Peyer's patch (tissue), 4 donors: ENCODE results near the gene TEAD1.

Source experiments
- CTCF ChIP-seq, 6 experiments: fragments of 450-650 bp in 4 of 6; fragments of 200-600 bp in 2 of 6; sonication (generic) in 1 of 6; IDR thresholded peaks; one replicate each; pipeline ENCODE4 v1.5.1; 2017 to 2019; ENCODE audit warnings: antibody characterized with exemption in 6 of 6, mild to moderate bottlenecking in 3 of 6, moderate library complexity in 1 of 6
- POLR2A ChIP-seq, 2 donors: fragments of 450-650 bp; IDR thresholded peaks; one replicate each; pipeline ENCODE4 v1.5.1; 2017; ENCODE audit warnings: antibody characterized with exemption in 2 of 2, mild to moderate bottlenecking in 2 of 2, moderate library complexity in 2 of 2

GRCh38 chr11:12769834-12770345 is 95.7 kb downstream of the TEAD1 start:
- TF ChIP-seq CTCF (IDR thresholded peaks at IDR 0.05), result no peak
- TF ChIP-seq POLR2A (IDR thresholded peaks at IDR 0.05), result no peak
